Measurements from ENCODE around the gene OPRM1.
"Not testable (repeated sequence)": the region's sequence is repeated elsewhere in the genome, so short reads cannot be mapped to it uniquely, and the experiment has no call there.

OPRM1 gene

GRCh38 chr6:154167126-154167525, 128.1 kb downstream of the OPRM1 start:
- Histone ChIP-seq H3K9ac (ENCODE audit: low read length) (no peak overlapping the region), H3K9me3 (ENCODE audit: insufficient read depth, low read length) (no peaks in the 10 kb centered on the region), H3K79me2 (ENCODE audit: low read length) (no peaks in the 10 kb centered on the region), H4K20me1 (ENCODE audit: insufficient read depth, low read length) (no peaks in the 10 kb centered on the region), H3K4me3 (ENCODE audit: low read length) (no peak overlapping the region), H2AFZ (ENCODE audit: low read depth, low read length) (no peak overlapping the region), H3K27ac (ENCODE audit: low read length) (no peak overlapping the region), H3K4me1 (ENCODE audit: low read length) (peaks cover 1% of the 10 kb centered on the region; the same call in 1 of the 2 replicates), H3K36me3 (replicated peaks; ENCODE audit: low read depth, low read length) (no peaks in the 10 kb centered on the region), H3K27me3 (ENCODE audit: low read depth, low read length) (peaks cover 7% of the 10 kb centered on the region; the same call in 1 of the 2 replicates), H3K4me2 (ENCODE audit: low read length) (no peak overlapping the region)
- TF ChIP-seq EZH2phosphoT487 (IDR thresholded peaks at IDR 0.05; ENCODE audit: low read depth) (no peak), CTCF (IDR thresholded peaks at IDR 0.05; ENCODE audit: low read depth, low read length) (no peak)

- H3K27me3 ChIP-seq (ENCODE audit: low read depth, low read length) = no peaks in the 10 kb centered on the region
- no peak overlapping the region for H3K4me2 ChIP-seq (ENCODE audit: low read length)
- TF ChIP-seq CTCF (IDR thresholded peaks at IDR 0.05; ENCODE audit: low read depth, low read length) = no peak
- TF ChIP-seq EZH2phosphoT487 (IDR thresholded peaks at IDR 0.05; ENCODE audit: low read depth) = no peak
Observed at GRCh38 chr6:154169193-154169847, 130.3 kb downstream of the OPRM1 start.

GRCh38 chr6:154170106-154170505, 131.1 kb downstream of the OPRM1 start:
- TF ChIP-seq CTCF (IDR thresholded peaks at IDR 0.05; ENCODE audit: low read depth, low read length) = no peak
- no peak for TF ChIP-seq EZH2phosphoT487 (IDR thresholded peaks at IDR 0.05; ENCODE audit: low read depth)
- no peak overlapping the region for H3K27ac ChIP-seq (ENCODE audit: low read length)
- no peaks in the 10 kb centered on the region for H4K20me1 ChIP-seq (ENCODE audit: insufficient read depth, low read length)
- H2AFZ ChIP-seq (ENCODE audit: low read depth, low read length) = no peak overlapping the region
- no peaks in the 10 kb centered on the region for H3K79me2 ChIP-seq (ENCODE audit: low read length)
- H3K4me3 ChIP-seq (ENCODE audit: low read length) = no peak overlapping the region
- no peaks in the 10 kb centered on the region for H3K4me1 ChIP-seq (ENCODE audit: low read length)
- no peak overlapping the region for H3K9ac ChIP-seq (ENCODE audit: low read length)
- H3K27me3 ChIP-seq (ENCODE audit: low read depth, low read length) = no peaks in the 10 kb centered on the region
- no peaks in the 10 kb centered on the region for H3K36me3 ChIP-seq (replicated peaks; ENCODE audit: low read depth, low read length)
- H3K9me3 ChIP-seq (ENCODE audit: insufficient read depth, low read length) = no peaks in the 10 kb centered on the region
- no peak overlapping the region for H3K4me2 ChIP-seq (ENCODE audit: low read length)

More at GRCh38 chr6:154169193-154169847, 130.3 kb downstream of the OPRM1 start:
- no peak overlapping the region for H2AFZ ChIP-seq (ENCODE audit: low read depth, low read length)
- no peaks in the 10 kb centered on the region for H3K79me2 ChIP-seq (ENCODE audit: low read length)
- H3K27ac ChIP-seq (ENCODE audit: low read length) = no peak overlapping the region
- H3K9ac ChIP-seq (ENCODE audit: low read length) = no peak overlapping the region
- no peak overlapping the region for H3K4me3 ChIP-seq (ENCODE audit: low read length)
- H3K36me3 ChIP-seq (replicated peaks; ENCODE audit: low read depth, low read length) = no peaks in the 10 kb centered on the region
- H3K4me1 ChIP-seq (ENCODE audit: low read length) = no peaks in the 10 kb centered on the region
- H3K9me3 ChIP-seq (ENCODE audit: insufficient read depth, low read length) = no peaks in the 10 kb centered on the region
- no peaks in the 10 kb centered on the region for H4K20me1 ChIP-seq (ENCODE audit: insufficient read depth, low read length)

GRCh38 chr6:154172393-154172792, 133.4 kb downstream of the OPRM1 start:
- not testable (repeated sequence) for H3K27ac ChIP-seq (ENCODE audit: low read length); H3K9me3 ChIP-seq (ENCODE audit: insufficient read depth, low read length); H3K9ac ChIP-seq (ENCODE audit: low read length); H3K4me1 ChIP-seq (ENCODE audit: low read length); H3K4me2 ChIP-seq (ENCODE audit: low read length); H3K79me2 ChIP-seq (ENCODE audit: low read length); H3K36me3 ChIP-seq (replicated peaks; ENCODE audit: low read depth, low read length); H3K27me3 ChIP-seq (ENCODE audit: low read depth, low read length); H2AFZ ChIP-seq (ENCODE audit: low read depth, low read length); H4K20me1 ChIP-seq (ENCODE audit: insufficient read depth, low read length); H3K4me3 ChIP-seq (ENCODE audit: low read length)

Measured in OCI-LY3 (cell line).